Adipocyte (in vitro differentiated cells): ENCODE results near the gene FAM53A.
"Not testable (repeated sequence)": the region's sequence is repeated elsewhere in the genome, so short reads cannot be mapped to it uniquely, and the experiment has no call there.

ENCODE experiments used
- DNase-seq: peaks from one replicate; pipeline ENCODE4 v3.0.0-alpha.2; 2015; ENCODE audit warnings: low read depth
- H3K27me3 ChIP-seq: replicated peaks from 2 replicates; pipeline ENCODE4 v1.7.0; 2013; ENCODE audit warnings: mild to moderate bottlenecking, low read length, moderate library complexity; ENCODE audit not compliant: control insufficient read depth, insufficient read depth
- H3K36me3 ChIP-seq: 2 replicates; pipeline ENCODE4 v1.7.0; 2013; ENCODE audit warnings: low read length, mild to moderate bottlenecking, moderate library complexity; ENCODE audit not compliant: control insufficient read depth, insufficient read depth, severe bottlenecking
- H3K4me1 ChIP-seq: 2 replicates; pipeline ENCODE4 v1.7.0; 2013; ENCODE audit warnings: mild to moderate bottlenecking, low read length, moderate library complexity; ENCODE audit not compliant: control insufficient read depth, insufficient read depth
- H3K4me3 ChIP-seq: 2 replicates; pipeline ENCODE4 v1.7.0; 2013; ENCODE audit warnings: mild to moderate bottlenecking, low read length, moderate library complexity
- H3K9ac ChIP-seq: 2 replicates; pipeline ENCODE4 v1.7.0; 2013; ENCODE audit warnings: mild to moderate bottlenecking, low read length, moderate library complexity
- H3K9me3 ChIP-seq: 2 replicates; pipeline ENCODE4 v1.7.0; 2013; ENCODE audit warnings: mild to moderate bottlenecking, low read length, moderate library complexity; ENCODE audit not compliant: control insufficient read depth

Gene FAM53A

GRCh38 chr4:1614049-1614448 lies 70.1 kb downstream of the FAM53A start:
- peaks cover 14% of the 10 kb centered on the region for H3K4me1 ChIP-seq
- H3K9me3 ChIP-seq, result peaks cover 4% of the 10 kb centered on the region
- DNase-seq, result no peak
- H3K36me3 ChIP-seq, result no peaks in the 10 kb centered on the region
- H3K4me3 ChIP-seq, result no peak overlapping the region
- peaks cover 11% of the 10 kb centered on the region for H3K27me3 ChIP-seq
- H3K9ac ChIP-seq, result no peak overlapping the region

GRCh38 chr4:1613099-1613495 lies 71.0 kb downstream of the FAM53A start:
- peaks cover 11% of the 10 kb centered on the region for H3K27me3 ChIP-seq
- peaks cover 4% of the 10 kb centered on the region for H3K9me3 ChIP-seq
- no peaks in the 10 kb centered on the region for H3K36me3 ChIP-seq
- peaks cover 14% of the 10 kb centered on the region for H3K4me1 ChIP-seq
- H3K9ac ChIP-seq, result no peak overlapping the region
- DNase-seq, result no peak
- no peak overlapping the region for H3K4me3 ChIP-seq

GRCh38 chr4:1612278-1613098 lies 71.6 kb downstream of the FAM53A start:
- Histone ChIP-seq H3K9me3 (peaks cover under 1% of the 10 kb centered on the region), H3K9ac (no peak overlapping the region), H3K36me3 (no peaks in the 10 kb centered on the region), H3K4me1 (peaks cover 14% of the 10 kb centered on the region), H3K27me3 (peaks cover 9% of the 10 kb centered on the region), H3K4me3 (no peak overlapping the region)
- DNase-seq, result no peak

- Histone ChIP-seq H3K36me3 (no peaks in the 10 kb centered on the region), H3K4me3 (no peak overlapping the region), H3K4me1 (peaks cover 8% of the 10 kb centered on the region), H3K9ac (no peak overlapping the region), H3K27me3 (peaks cover 12% of the 10 kb centered on the region), H3K9me3 (no peaks in the 10 kb centered on the region)
- no peak for DNase-seq
These were observed 72.6 kb downstream of the FAM53A start for GRCh38 chr4:1611501-1611870.

GRCh38 chr4:1610791-1611500 lies 73.2 kb downstream of the FAM53A start:
- H3K9ac ChIP-seq, result no peak overlapping the region
- no peak for DNase-seq
- H3K4me3 ChIP-seq, result no peak overlapping the region
- H3K4me1 ChIP-seq, result peaks cover 3% of the 10 kb centered on the region
- no peaks in the 10 kb centered on the region for H3K9me3 ChIP-seq
- H3K36me3 ChIP-seq, result no peaks in the 10 kb centered on the region
- H3K27me3 ChIP-seq, result peaks cover 14% of the 10 kb centered on the region

- Histone ChIP-seq H3K36me3 (no peaks in the 10 kb centered on the region), H3K4me3 (no peak overlapping the region), H3K27me3 (peaks cover 21% of the 10 kb centered on the region), H3K9ac (no peak overlapping the region), H3K4me1 (no peaks in the 10 kb centered on the region), H3K9me3 (no peaks in the 10 kb centered on the region)
- no peak for DNase-seq
These were observed 74.0 kb downstream of the FAM53A start for GRCh38 chr4:1609901-1610790.

GRCh38 chr4:1608821-1609500 lies 75.2 kb downstream of the FAM53A start:
- Histone ChIP-seq H3K9ac (no peak overlapping the region), H3K27me3 (peaks cover 31% of the 10 kb centered on the region), H3K4me3 (no peak overlapping the region), H3K4me1 (peaks cover 3% of the 10 kb centered on the region), H3K36me3 (no peaks in the 10 kb centered on the region), H3K9me3 (no peaks in the 10 kb centered on the region)
- no peak for DNase-seq

- Histone ChIP-seq H3K36me3 (no peaks in the 10 kb centered on the region), H3K4me3 (no peak overlapping the region), H3K9ac (no peak overlapping the region), H3K27me3 (peaks cover 36% of the 10 kb centered on the region), H3K9me3 (no peaks in the 10 kb centered on the region), H3K4me1 (peaks cover 3% of the 10 kb centered on the region)
- DNase-seq, result no peak
These were observed 75.8 kb downstream of the FAM53A start for GRCh38 chr4:1608196-1608820.

- not testable (repeated sequence) for DNase-seq
These were observed 76.5 kb downstream of the FAM53A start for GRCh38 chr4:1607436-1608195.

GRCh38 chr4:1604706-1605205 lies 79.4 kb downstream of the FAM53A start:
- no peak overlapping the region for H3K9ac ChIP-seq
- no peaks in the 10 kb centered on the region for H3K9me3 ChIP-seq
- no peak overlapping the region for H3K4me3 ChIP-seq
- no peaks in the 10 kb centered on the region for H3K36me3 ChIP-seq
- DNase-seq, result no peak
- peaks cover 3% of the 10 kb centered on the region for H3K4me1 ChIP-seq
- H3K27me3 ChIP-seq, result peaks cover 37% of the 10 kb centered on the region

More at GRCh38 chr4:1607436-1608195, 76.5 kb downstream of the FAM53A start:
- H3K9me3 ChIP-seq, H3K36me3 ChIP-seq, H3K4me3 ChIP-seq, H3K4me1 ChIP-seq, H3K9ac ChIP-seq: not testable (repeated sequence)
- peaks cover 33% of the 10 kb centered on the region for H3K27me3 ChIP-seq
